Measurements from ENCODE around the gene HOXB7. TPM values are rescaled to one million over a fixed set of nuclear protein-coding genes. Genes with fewer than 3 reads are reported as not detected.

Gene HOXB7
- total RNA-seq, 1 experiment from 2014 or later = not detected

GRCh38 chr17:48622857-48623256 is 12.0 kb upstream of the HOXB7 start:
- peaks cover 97% of the 10 kb centered on the region for H3K27me3 ChIP-seq (ENCODE audit: insufficient read depth, low read length)
- no peak overlapping the region for H3K27ac Mint-ChIP-seq

More at GRCh38 chr17:48622857-48623256, 12.0 kb upstream of the HOXB7 start:
- H2AK5ac ChIP-seq (ENCODE audit: insufficient read length, low read length) = no peak overlapping the region
- no peaks in the 10 kb centered on the region for H3K79me1 ChIP-seq (ENCODE audit: insufficient read depth, low read depth, low read length, poor library complexity, severe bottlenecking)
- no peak for TF ChIP-seq CTCF (conservative IDR thresholded peaks at IDR 0.05)
- no peak overlapping the region for H3K56ac ChIP-seq (ENCODE audit: insufficient read length, low read depth, low read length)
- H3K23me2 ChIP-seq (ENCODE audit: insufficient read length, low read depth, low read length, poor library complexity, severe bottlenecking) = peaks cover 5% of the 10 kb centered on the region
- no peak for DNase-seq
- no peak overlapping the region for H3K27ac ChIP-seq (ENCODE audit: insufficient read length, low read depth, low read length)
- Mint-ChIP-seq H3K4me1 (peaks cover 7 to 23% of the 10 kb centered on the region in 2 experiments), H3K27me3 (ENCODE audit: low read depth) (peaks cover 100% of the 10 kb centered on the region), H3K9me3 (peaks cover 3 to 14% of the 10 kb centered on the region in 2 experiments; a peak in 3 of 5 replicates), H3K36me3 (ENCODE audit: insufficient read depth in 1 of 3, low read depth in 3 of 3) (peaks cover 0 to 2% (median 0%) of the 10 kb centered on the region in 3 experiments; a peak in 1 of 7 replicates), H3K4me3 (no peak overlapping the region)
- H2BK120ac ChIP-seq (ENCODE audit: low read depth, low read length, poor library complexity, severe bottlenecking) = no peak overlapping the region
- H3K4ac ChIP-seq (ENCODE audit: low read depth, low read length) = no peak overlapping the region
- H3K4me1 ChIP-seq (ENCODE audit: insufficient read depth, low read length) = no peaks in the 10 kb centered on the region; the same call in 1 of the 2 replicates
- H4K5ac ChIP-seq (ENCODE audit: insufficient read length, low read depth, low read length) = no peak overlapping the region
- no peak overlapping the region for H4K8ac ChIP-seq (replicated peaks; ENCODE audit: insufficient read length, low read depth, low read length)
- no peak overlapping the region for H2BK20ac ChIP-seq (ENCODE audit: low read depth, low read length, poor library complexity, severe bottlenecking)
- no peak overlapping the region for H2BK5ac ChIP-seq (ENCODE audit: insufficient read length, low read length)
- no peak overlapping the region for H2BK15ac ChIP-seq (ENCODE audit: low read depth, low read length)
- no peak overlapping the region for H3K14ac ChIP-seq (ENCODE audit: insufficient read depth, low read length)
- WGBS (ENCODE audit: extremely low coverage, insufficient read length, low lambda C conversion rate) = no CpG with 5 or more reads among the region's 11 CpGs
- no peak overlapping the region for H2AFZ ChIP-seq (ENCODE audit: low read length)
- no peak overlapping the region for H3K18ac ChIP-seq (ENCODE audit: insufficient read length, low read depth, low read length)
- no peaks in the 10 kb centered on the region for H4K20me1 ChIP-seq (ENCODE audit: control insufficient read depth, insufficient read depth, insufficient read length)
- no peak overlapping the region for H3K4me2 ChIP-seq (ENCODE audit: insufficient read depth, insufficient read length, low read length)
- no peak overlapping the region for H4K91ac ChIP-seq (ENCODE audit: insufficient read length, low read depth, low read length)
- H3K9ac ChIP-seq (ENCODE audit: extremely low read depth, insufficient read length, low read length) = no peak overlapping the region
- no peak overlapping the region for H3T11ph ChIP-seq (ENCODE audit: low read length)
- no peak overlapping the region for H2BK12ac ChIP-seq (ENCODE audit: insufficient read length, low read depth, low read length)
- H3K23ac ChIP-seq (ENCODE audit: insufficient read length, low read depth, low read length) = no peak overlapping the region
- no peaks in the 10 kb centered on the region for H3K79me2 ChIP-seq (ENCODE audit: insufficient read depth, low read length)
- H3K9me3 ChIP-seq (ENCODE audit: control insufficient read depth, low read depth, low read length) = no peaks in the 10 kb centered on the region

Measured in H9 (cell line).